NK-92 (cell line): ENCODE data around the gene PPARG.
"Not testable (repeated sequence)": the region's sequence is repeated elsewhere in the genome, so short reads cannot be mapped to it uniquely, and the experiment has no call there.

Source experiments
- DNase-seq: peaks from one replicate; lab custom pipeline; 2025; ENCODE audit not compliant: unreplicated experiment; lab: John Stamatoyannopoulos, UW

The PPARG gene

DNA sequence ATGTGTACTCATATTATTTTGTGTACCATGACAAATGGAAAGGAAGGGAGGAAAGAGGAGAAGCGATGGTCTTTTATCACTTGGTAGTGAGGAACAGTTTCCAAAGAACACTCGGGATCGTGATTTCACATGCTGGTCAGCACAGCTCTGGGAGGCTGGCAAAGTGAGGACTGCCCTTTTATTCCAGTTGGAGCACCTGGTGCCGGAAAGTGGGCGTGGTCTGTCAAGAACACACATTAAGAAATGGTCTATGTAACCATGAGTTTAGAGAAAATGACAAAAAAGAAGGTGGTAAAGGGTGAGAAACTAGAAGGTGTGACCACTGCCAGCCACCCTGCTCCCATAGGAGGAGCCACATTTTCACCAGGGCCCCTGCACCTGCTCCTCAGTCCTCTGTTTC is 188.4 kb downstream of the PPARG start:
- no peak for DNase-seq

DNA sequence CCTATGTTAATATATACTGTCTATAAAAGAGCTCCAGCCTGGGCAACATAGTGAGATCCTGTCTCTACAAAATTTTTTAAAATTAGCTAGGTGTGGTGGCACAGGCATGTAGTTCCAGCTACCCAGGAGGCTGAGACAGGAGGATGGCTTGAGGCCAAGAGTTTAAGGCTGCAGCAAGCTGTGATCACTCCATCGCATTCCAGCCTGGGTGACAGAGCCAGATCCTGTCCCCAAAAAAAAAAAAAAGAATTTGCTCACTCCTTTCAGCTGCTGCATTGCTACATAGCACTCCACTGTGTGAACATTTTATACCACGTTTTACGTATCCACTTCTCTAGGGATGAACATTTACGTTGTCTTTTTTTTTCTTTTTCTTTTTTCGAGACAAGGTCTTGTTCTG is 189.5 kb downstream of the PPARG start:
- no peak for DNase-seq

DNA sequence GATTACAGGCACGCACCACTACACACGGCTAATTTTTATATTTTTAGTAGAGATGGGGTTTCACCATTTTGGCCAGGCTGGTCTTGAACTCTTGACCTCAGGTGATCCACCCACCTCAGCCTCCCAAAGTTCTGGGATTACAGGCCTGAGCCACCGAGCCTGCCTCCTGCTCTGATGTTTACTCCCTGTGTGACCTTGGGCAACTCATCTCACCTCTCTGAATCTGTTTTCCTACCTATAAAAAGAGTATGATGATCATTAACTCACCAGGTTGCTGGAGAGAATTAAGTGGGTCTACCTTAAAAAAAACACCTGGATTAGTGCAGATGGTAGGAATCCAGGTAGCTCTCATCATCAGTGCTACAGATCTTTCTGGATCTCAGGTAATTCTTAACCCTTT is 190.3 kb downstream of the PPARG start:
- DNase-seq, result not testable (repeated sequence)

DNA sequence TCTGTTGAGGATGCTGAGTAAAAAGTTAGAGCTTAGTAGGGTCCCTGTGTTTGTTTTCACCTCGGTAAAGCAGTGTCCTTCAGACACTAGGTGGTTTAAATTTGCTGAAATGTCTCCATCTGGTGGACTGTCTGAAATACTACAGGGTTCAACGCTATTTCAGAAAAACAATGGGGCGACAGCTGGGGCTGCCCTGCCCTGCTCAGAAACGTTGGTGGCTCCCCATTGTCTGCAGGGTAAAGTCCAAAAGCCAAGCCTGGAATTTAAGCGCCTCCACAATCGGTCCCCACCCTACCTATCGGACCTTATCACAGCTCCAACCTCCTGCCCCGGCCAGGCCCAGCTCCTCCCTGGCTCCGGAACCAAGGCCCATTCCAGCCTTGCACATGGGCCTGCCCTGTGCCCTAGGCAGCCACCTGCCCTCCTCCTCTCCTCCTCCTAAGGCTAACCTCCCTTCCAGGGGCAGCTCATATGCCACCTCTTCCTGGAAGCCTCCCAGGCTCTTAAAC is 191.1 kb downstream of the PPARG start:
- DNase-seq, result no peak

DNA sequence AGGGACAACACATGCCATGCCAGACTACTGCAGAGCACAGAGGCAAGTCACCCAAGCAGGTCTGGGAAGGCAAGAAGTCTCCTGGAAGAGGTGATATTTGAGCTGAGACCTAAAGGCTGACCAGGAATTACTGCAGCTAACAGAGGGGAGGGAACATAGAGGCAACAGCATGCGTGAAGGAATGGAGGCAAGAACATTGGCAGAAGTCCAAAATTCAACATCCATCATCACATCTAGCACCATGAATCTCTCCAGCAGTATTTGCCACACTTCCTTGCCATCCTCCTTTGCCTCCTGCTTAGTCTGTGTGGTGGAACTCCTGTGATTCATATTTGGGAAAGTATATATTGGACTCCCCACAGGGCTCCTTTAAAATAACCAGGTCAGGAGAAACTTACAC is 194.5 kb downstream of the PPARG start:
- no peak for DNase-seq

DNA sequence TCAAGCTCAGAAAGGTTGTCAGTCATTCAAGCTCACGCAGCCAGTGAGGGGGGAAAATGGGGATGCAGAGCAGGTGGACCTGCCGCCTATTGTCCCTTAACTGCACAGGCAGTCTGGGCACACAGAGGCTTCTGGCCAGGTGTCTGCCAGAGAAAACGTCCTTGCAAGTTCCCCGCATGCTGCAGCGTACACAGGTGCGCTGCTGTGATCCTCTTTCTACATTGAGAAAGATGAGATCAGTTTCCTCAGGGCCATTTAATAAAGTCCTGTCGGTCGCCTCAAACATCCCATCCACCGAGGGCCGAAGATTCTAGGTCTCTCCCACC is 195.0 kb downstream of the PPARG start:
- no peak for DNase-seq
